Islet of Langerhans (tissue), 1 donor: ENCODE measurements around the gene SCP2.

ENCODE experiments used
- FAIRE-seq: peaks from one replicate; lab custom pipeline; 2011; peaks lifted over from hg19 to GRCh38; lab: Jason Lieb, UNC

Gene SCP2

DNA sequence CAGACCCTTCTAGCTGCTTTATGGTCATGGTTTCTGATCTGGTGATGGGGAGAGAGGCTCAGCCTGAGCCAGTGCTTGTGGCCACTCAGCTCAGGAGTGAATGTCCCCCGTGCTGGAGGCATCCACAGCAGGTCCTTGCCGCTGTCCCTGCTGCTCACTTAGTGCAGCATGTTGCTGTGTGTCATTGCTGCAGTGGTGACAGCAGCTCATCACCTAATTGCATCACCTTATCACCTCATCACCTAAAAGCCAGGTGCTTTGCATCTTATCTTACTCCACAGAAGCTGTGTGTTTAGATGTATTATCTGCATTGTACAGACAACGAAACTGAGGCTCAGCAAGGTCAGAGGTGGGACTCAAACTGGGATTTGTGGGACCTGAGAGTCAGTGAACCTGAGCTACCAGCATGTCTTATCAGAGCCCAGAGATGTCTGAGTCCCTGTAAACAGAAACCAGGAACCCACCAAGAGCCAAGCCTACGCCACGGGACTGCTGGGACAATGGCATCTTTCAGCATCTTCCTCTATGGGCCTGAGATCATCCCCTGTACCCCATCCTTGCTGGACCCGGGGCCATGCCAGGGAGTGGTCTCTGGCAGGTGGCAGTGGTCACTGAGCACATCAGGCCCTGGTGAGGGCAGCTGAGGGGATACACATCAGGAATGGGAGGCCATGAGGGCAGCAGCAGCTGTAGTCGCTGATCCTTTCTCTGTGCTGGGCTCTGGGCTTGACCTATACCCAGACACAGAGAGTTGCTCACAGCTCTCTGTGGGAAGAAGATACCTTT, 141.4 kb downstream of the SCP2 start:
- no peak for FAIRE-seq

- FAIRE-seq: no peak
Observed at GRCh38 chr1:53069265-53069662, 142.2 kb downstream of the SCP2 start.

DNA sequence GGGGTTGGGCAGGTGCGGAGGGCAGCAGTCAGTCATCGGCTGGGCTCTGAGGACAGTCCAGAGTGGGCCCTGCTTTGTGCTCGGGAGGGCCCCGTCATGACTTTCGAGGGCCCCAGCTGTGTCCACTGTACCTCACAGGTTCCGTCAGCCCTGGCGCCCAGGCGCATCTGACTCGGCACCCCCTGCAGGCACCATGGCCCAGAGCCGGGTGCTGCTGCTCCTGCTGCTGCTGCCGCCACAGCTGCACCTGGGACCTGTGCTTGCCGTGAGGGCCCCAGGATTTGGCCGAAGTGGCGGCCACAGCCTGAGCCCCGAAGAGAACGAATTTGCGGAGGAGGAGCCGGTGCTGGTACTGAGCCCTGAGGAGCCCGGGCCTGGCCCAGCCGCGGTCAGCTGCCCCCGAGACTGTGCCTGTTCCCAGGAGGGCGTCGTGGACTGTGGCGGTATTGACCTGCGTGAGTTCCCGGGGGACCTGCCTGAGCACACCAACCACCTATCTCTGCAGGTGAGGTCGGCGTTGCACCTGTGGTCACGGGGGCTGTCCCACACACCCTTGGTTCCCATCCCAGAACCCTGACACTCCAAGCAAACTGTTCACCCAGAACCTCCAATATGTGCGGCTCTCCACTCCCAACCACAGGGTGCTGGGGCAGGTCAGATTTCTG, 142.7 kb downstream of the SCP2 start:
- FAIRE-seq: no peak

DNA sequence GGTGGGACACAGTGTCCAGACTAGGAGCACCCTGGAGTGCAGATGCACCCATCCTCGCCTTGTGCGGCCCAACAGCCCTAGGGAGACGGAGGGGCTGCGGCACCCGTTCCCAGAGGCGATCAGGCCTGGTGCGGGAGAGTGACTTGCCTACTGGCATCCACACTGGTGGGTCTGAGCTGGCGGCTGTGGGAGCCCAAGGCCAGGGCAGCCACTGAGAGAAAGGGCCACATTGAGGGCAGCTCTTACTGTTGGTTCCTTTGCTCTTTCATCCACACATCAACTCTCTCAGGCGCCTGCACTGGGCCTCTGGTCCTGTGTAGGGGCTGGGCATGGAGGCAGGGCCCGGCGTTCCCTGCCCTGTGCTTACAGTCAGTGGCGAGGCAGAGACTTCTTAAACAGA, 143.5 kb downstream of the SCP2 start:
- FAIRE-seq: no peak

DNA sequence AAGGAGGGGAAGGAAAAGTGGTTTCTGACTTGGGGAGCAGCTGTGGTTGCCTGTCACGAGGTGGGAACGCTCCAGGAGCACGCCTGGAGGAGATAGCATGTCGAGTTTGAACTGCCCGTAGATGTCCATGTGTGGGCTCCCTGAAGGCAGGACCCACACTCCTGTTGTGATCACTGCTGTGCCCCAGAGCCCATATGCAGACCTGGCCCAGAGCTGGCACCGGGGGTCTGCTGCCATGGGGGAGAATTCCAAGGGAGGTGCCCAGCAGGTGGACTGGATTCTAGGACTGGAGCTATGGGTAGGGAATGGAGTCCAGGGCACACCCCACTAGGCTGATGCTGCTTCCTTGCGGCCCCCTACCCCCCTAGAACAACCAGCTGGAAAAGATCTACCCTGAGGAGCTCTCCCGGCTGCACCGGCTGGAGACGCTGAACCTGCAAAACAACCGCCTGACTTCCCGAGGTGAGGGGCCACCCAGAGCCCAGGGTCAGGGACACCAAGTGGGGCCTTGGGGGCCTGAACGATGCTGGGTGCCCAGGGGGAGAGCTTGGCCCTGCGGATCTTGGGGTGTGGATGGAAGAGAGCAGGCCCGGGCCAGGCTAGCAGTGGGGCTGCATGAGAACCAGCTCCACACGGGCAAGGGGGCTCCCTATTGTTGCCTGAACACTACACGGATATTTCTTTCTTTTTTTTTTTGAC, 144.2 kb downstream of the SCP2 start:
- FAIRE-seq: no peak

- no peak for FAIRE-seq
Observed at GRCh38 chr1:53071915-53072314, 144.8 kb downstream of the SCP2 start.

GRCh38 chr1:53073287-53073686, 146.2 kb downstream of the SCP2 start:
- no peak for FAIRE-seq

GRCh38 chr1:53073868-53074311, 146.8 kb downstream of the SCP2 start:
- no peak for FAIRE-seq

DNA sequence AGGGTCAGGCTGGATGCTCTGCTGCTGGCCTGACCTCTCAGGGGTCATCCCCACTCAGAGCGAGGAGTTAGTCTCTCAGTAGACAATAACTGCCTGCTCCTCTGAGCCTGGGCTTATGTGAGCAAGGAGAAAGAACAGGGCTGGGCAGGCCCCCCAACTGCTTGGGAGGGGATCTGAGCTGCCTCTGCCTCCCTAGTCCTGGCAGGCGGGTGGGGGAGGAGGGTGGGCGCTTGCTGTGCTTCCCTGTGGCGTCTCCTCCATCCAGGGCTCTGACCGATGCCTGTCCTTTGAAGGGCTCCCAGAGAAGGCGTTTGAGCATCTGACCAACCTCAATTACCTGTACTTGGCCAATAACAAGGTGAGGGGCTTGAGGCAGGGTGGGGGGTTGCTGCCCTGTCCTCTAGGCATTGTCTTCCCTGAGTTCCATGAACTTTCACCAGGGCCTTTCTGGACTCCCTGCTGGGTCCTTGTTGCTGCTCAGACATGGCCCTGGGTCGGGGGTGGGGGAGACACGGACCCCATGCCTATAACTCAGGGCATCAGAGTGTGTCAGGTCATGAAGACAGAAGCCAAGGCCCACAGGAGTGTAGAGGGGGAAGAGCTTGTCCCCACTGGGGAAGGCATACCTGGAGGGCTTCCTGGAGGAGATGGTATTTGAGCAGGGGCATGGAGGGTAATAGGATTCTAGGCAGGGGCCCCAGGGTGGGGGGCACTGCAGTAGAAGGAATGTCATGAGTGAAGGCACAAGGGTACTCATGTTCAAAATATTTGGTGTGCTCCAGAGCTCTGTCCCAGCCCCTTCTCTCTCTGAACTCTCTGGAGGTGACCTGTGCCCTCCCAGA, 147.5 kb downstream of the SCP2 start:
- no peak for FAIRE-seq

DNA sequence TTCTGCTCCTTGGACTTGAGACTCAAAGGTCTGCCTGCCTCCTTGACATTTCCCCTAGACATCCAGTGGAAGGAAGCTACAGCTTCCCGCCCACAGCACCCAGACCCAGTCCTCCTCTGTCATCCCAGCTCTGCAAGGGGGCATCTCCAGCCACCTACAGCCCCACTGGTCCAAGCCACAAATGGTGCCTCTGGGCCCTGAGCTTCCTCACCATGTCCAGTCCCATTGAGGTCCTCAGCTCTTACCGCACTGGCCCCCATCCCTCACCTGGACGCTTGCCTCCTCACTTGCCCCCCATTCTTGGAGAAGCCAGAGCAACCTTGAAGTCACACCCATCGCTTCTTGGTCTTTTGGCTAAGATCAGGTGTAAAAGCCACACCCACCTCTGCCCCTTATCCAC, 148.1 kb downstream of the SCP2 start:
- FAIRE-seq: no peak

GRCh38 chr1:53075761-53076163, 148.7 kb downstream of the SCP2 start:
- no peak for FAIRE-seq

DNA sequence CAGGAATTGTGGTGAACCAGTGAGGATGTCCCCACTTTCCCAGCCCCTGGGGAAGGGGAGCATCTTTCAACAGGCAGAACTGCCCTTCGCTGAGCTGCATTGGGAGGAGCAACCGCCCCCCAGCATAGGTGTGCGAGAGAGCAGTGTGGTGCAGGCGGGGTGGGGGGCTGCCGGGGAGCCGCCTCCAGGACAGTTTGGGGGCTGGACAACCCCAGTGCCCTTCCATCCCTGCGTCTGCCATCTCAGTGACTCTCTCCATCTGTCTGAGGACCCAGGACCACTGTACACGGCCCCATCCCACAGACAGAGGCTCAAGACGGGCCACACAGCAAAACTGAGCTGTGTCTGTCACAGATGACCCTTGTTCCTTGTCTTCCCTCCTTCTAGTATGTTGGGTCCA, 149.1 kb downstream of the SCP2 start:
- FAIRE-seq: no peak

- no peak for FAIRE-seq
Observed at GRCh38 chr1:53076721-53077598, 149.9 kb downstream of the SCP2 start.

DNA sequence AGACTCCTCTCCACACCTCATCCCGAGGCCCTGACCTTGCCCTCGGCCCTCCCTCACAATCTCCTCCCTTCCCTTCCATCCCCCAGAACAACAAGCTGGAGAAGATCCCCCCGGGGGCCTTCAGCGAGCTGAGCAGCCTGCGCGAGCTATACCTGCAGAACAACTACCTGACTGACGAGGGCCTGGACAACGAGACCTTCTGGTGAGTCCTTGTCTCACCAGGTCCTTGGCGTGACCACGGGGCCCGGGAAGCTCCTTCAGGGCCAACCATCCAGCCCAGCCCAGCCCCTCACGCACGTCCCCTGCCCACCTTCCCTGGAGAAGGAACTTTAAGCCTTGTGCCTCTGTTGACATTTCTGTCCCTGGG, 150.5 kb downstream of the SCP2 start:
- no peak for FAIRE-seq

DNA sequence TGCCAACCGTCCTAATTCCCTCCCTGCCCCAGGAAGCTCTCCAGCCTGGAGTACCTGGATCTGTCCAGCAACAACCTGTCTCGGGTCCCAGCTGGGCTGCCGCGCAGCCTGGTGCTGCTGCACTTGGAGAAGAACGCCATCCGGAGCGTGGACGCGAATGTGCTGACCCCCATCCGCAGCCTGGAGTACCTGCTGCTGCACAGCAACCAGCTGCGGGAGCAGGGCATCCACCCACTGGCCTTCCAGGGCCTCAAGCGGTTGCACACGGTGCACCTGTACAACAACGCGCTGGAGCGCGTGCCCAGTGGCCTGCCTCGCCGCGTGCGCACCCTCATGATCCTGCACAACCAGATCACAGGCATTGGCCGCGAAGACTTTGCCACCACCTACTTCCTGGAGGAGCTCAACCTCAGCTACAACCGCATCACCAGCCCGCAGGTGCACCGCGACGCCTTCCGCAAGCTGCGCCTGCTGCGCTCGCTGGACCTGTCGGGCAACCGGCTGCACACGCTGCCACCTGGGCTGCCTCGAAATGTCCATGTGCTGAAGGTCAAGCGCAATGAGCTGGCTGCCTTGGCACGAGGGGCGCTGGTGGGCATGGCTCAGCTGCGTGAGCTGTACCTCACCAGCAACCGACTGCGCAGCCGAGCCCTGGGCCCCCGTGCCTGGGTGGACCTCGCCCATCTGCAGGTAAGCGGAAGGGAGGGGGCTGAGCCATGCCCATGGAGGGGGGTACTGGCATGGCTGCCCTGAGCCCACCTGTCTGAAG, 151.4 kb downstream of the SCP2 start:
- no peak for FAIRE-seq

DNA sequence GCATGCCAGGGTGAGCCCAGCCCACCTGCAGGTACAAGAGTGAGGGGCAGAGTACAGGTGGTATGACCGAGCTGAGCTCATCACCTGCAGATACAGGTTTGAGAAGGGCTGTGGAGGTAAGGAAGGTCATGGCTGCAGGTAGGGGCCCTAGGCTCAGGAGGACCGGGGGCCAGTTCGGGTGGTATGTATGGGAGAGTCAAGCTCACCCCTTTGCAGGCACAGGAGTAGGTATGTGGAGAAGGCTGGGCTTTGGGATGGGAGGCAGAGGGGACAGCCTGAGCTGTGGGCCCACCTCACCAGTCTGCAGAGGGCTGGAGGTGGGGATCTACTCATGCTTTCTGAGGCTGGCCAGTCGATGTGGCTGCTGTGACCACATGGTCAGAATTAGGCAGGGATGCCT, 152.2 kb downstream of the SCP2 start:
- FAIRE-seq: no peak

DNA sequence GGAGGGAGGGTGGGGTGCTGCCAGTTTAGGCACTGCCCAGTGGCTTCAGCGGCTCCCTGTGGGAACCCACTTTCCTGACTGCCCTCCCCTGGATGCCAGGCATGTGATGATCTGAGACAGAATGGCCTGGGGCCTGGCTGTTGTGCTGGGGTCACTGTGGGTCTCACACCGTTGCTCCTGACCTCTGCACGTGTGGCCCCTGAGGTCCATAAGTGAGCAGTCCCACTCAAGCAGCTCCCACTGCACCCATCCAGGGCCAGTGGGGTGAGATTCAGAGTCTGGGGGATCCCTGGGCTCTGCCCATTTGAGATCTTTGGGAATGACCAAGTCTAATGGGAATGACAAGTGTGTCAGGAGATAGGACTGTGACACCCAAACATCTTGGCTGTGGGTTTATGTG, 153.0 kb downstream of the SCP2 start:
- no peak for FAIRE-seq

DNA sequence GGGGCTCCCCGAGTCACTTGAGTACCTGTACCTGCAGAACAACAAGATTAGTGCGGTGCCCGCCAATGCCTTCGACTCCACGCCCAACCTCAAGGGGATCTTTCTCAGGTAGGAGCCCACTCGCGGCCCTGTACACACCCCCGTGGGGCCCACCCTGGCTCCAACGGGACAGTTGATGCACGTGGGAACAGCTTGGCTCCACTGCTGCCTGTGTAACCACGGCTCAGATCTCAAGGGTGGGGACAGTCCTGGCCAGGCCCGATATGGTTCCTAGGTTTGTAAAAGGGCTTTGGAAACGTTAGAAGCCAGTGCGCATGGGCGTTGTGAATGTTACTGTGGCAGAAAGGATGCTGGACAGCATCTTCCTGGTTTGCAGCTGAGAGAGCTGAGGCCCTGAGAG, 153.7 kb downstream of the SCP2 start:
- no peak for FAIRE-seq

DNA sequence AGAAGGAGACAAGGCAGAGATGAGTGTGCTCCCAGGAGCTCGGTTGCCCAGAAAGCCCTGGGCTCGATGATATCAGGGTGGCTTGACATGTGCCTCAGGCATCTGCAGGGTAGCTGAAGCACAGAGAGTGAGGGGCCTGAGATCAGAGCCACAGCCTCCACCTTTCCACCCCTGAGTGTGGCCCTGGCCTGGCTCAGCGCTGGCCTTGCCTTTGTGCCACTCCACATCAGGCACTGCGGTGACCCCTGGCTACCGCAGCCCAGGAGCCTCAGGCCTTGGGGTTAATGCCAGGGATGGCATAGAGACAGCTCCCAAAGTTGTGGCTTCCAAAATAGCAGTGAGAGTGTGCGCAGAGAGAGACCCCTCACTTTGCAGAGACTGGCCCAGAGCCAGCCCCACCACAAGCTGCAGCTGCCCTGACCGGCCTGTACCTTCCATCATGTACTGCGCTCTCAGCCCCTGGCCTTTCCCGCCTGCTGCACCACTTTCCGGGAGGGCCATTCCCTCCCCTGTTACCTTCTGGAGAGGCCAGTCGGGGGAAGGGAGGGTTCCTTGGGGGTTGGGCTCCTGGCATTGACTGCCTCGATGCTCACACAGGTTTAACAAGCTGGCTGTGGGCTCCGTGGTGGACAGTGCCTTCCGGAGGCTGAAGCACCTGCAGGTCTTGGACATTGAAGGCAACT, 154.4 kb downstream of the SCP2 start:
- no peak for FAIRE-seq

DNA sequence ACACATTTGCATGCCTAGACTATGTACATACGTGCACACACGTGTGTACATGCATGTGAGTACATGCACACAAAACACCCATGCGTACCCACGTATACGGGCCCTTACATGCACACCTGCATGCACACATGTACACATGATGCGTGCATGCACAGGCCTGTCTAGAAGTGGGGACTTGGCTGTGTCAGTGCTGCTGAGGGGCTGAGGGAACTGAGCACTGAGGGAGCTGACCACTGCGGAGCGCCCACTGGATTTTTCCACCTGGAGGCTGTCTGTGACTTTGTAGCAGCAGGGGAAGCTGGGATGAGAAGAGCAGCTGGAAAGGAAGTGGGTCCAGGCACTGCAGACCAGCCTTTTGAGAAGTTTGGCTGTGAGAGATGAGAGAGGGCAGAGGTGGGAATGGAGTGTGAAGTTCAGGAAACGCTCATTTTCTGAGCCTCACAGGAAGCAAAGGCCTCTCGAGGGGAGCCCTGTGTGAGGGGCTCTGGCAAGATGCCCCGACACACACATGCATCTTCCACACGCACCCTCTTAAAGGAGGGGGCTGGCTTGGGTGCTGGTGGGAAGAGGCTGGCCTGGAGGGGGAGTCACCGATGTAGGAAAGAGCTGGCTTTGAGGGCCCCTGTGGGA, 155.9 kb downstream of the SCP2 start:
- no peak for FAIRE-seq
